ENCODE measurements around the gene MSRB3. TPM values are rescaled to one million over a fixed set of nuclear protein-coding genes. Genes with fewer than 3 reads are reported as not detected.

Gene MSRB3
- total RNA-seq, 4 donors from 2014 or later, result 12.0 to 29.2 (median 18.5) TPM

- no peaks in the 10 kb centered on the region for H3K4me1 ChIP-seq
- WGBS, 2 donors, result 91 to 92% methylated on average over 4 of the region's 4 CpGs
- no peaks in the 10 kb centered on the region for H3K36me3 ChIP-seq
- intact Hi-C loops (cut with DNase I), result no loop called here
- no peaks in the 10 kb centered on the region for H3K27me3 ChIP-seq
- TF ChIP-seq POLR2A (IDR thresholded peaks at IDR 0.05), result no peak
- H3K9me3 ChIP-seq, result no peaks in the 10 kb centered on the region
- H3K4me3 ChIP-seq (replicated peaks in 1 of 3), result no peak overlapping the region
- H3K27ac ChIP-seq, result no peak overlapping the region
- DNase-seq, result no peak
Measured at GRCh38 chr12:65407388-65408149, 129.1 kb downstream of the MSRB3 start.

- Histone ChIP-seq H3K4me3 (replicated peaks in 1 of 3) (no peak overlapping the region), H3K4me1 (no peaks in the 10 kb centered on the region), H3K27ac (no peak overlapping the region), H3K27me3 (no peaks in the 10 kb centered on the region), H3K36me3 (no peaks in the 10 kb centered on the region), H3K9me3 (no peaks in the 10 kb centered on the region)
- WGBS, 2 donors, result 88 to 90% methylated on average over 4 of the region's 4 CpGs
- intact Hi-C loops (cut with DNase I), result no loop called here
- TF ChIP-seq POLR2A (IDR thresholded peaks at IDR 0.05), result no peak
- TF ChIP-seq CTCF (IDR thresholded peaks at IDR 0.05), result no peak
- DNase-seq, result no peak
Measured at GRCh38 chr12:65408441-65408840, 130.0 kb downstream of the MSRB3 start.

- no peaks in the 10 kb centered on the region for H3K9me3 ChIP-seq
- no peak for TF ChIP-seq CTCF (IDR thresholded peaks at IDR 0.05)
- no peak for TF ChIP-seq POLR2A (IDR thresholded peaks at IDR 0.05)
- H3K36me3 ChIP-seq, result no peaks in the 10 kb centered on the region
- WGBS, 2 donors, result 97 to 98% methylated on average over 1 of the region's 1 CpG
- H3K4me3 ChIP-seq (replicated peaks in 1 of 3), result no peak overlapping the region
- H3K4me1 ChIP-seq, result no peaks in the 10 kb centered on the region
- H3K27ac ChIP-seq, result no peak overlapping the region
- no peaks in the 10 kb centered on the region for H3K27me3 ChIP-seq
- intact Hi-C loops (cut with DNase I), result no loop called here
- DNase-seq, result no peak
Measured at GRCh38 chr12:65409726-65410125, 131.2 kb downstream of the MSRB3 start.

GRCh38 chr12:65411171-65411570 lies 132.7 kb downstream of the MSRB3 start:
- intact Hi-C loops (cut with DNase I), result no loop called here
- 91 to 92% methylated on average over 3 of the region's 3 CpGs for WGBS, 2 donors
- no peak overlapping the region for H3K4me3 ChIP-seq (replicated peaks in 1 of 3)
- H3K4me1 ChIP-seq, result no peaks in the 10 kb centered on the region
- no peak overlapping the region for H3K27ac ChIP-seq
- TF ChIP-seq POLR2A (IDR thresholded peaks at IDR 0.05) (no peak), CTCF (IDR thresholded peaks at IDR 0.05) (no peak)
- H3K9me3 ChIP-seq, result no peaks in the 10 kb centered on the region
- H3K27me3 ChIP-seq, result no peaks in the 10 kb centered on the region
- H3K36me3 ChIP-seq, result no peaks in the 10 kb centered on the region
- no peak for DNase-seq

- WGBS, 2 donors, result 94 to 97% methylated on average over 5 of the region's 5 CpGs
- DNase-seq, result no peak
- TF ChIP-seq POLR2A (IDR thresholded peaks at IDR 0.05) (no peak), CTCF (IDR thresholded peaks at IDR 0.05) (no peak)
- Histone ChIP-seq H3K4me3 (replicated peaks in 1 of 3) (no peak overlapping the region), H3K9me3 (no peaks in the 10 kb centered on the region), H3K27ac (no peak overlapping the region), H3K4me1 (no peaks in the 10 kb centered on the region), H3K27me3 (no peaks in the 10 kb centered on the region), H3K36me3 (no peaks in the 10 kb centered on the region)
- intact Hi-C loops (cut with DNase I), result no loop called here
Measured at GRCh38 chr12:65414526-65414925, 136.0 kb downstream of the MSRB3 start.

Data from thyroid gland (tissue), 4 donors.